OCI-LY1 (cell line): ENCODE measurements around the gene SLC2A5.

Experiments used
- CTCF ChIP-seq: fragments of 200-600 bp; sonication (generic), shearing (Covaris generic); IDR thresholded peaks from 2 replicates; pipeline ENCODE4 v1.5.1; 2017; ENCODE audit warnings: mild to moderate bottlenecking, antibody characterized with exemption, low read length, moderate library complexity, mixed read lengths
- EZH2 ChIP-seq: fragments of 200-600 bp; sonication (generic), shearing (Covaris generic); IDR thresholded peaks from 2 replicates; pipeline ENCODE4 v1.8.0; 2017; ENCODE audit warnings: borderline replicate concordance, mixed run types, mild to moderate bottlenecking, antibody characterized with exemption, low read length, moderate library complexity, mixed read lengths

GRCh38 chr1:9062021-9062471, 7.4 kb downstream of the SLC2A5 start:
- TF ChIP-seq CTCF: no peak
- no peak for TF ChIP-seq EZH2
